ENCODE results near the gene TMEM164.

GRCh38 chrX:110004731-110005369, 1.9 kb downstream of the TMEM164 start:
- TF ChIP-seq EGR1 (IDR thresholded peaks at IDR 0.05; ENCODE audit: borderline replicate concordance in 1 of 2, low read depth in 2 of 2, low read length in 2 of 2): no peak
- TF ChIP-seq JUND (IDR thresholded peaks at IDR 0.05; ENCODE audit: low read depth, low read length): no peak
- TF ChIP-seq EZH2 (IDR thresholded peaks at IDR 0.05; ENCODE audit: borderline replicate concordance, control insufficient read depth, low read depth, low read length): no peak
- no peak for TF ChIP-seq CTCF (IDR thresholded peaks at IDR 0.05 in 2 of 3, conservative IDR thresholded peaks at IDR 0.05 in 1 of 3; ENCODE audit: control insufficient read depth in 2 of 3, extremely low read depth in 1 of 3, insufficient read depth in 1 of 3, low read depth in 3 of 3, low read length in 3 of 3)
- no peak for TF ChIP-seq POLR2A (IDR thresholded peaks at IDR 0.05; ENCODE audit: low read depth, low read length)
- no peak for TF ChIP-seq ATF3 (IDR thresholded peaks at IDR 0.05; ENCODE audit: borderline replicate concordance, extremely low read depth, low read depth, low read length)
- TF ChIP-seq HCFC1 (IDR thresholded peaks at IDR 0.05; ENCODE audit: low read length): no peak
- TF ChIP-seq IKZF1 (conservative IDR thresholded peaks at IDR 0.05): no peak
- TF ChIP-seq YY1 (IDR thresholded peaks at IDR 0.05; ENCODE audit: low read depth, low read length): no peak
- TF ChIP-seq NKRF (conservative IDR thresholded peaks at IDR 0.05): no peak
- TF ChIP-seq SREBF2 (IDR thresholded peaks at IDR 0.05; ENCODE audit: low read length): no peak
- no peak for TF ChIP-seq ZBED1 (IDR thresholded peaks at IDR 0.05; ENCODE audit: borderline replicate concordance)
- TF ChIP-seq SMC3 (IDR thresholded peaks at IDR 0.05; ENCODE audit: borderline replicate concordance, low read length): no peak
- TF ChIP-seq SRF (IDR thresholded peaks at IDR 0.05; ENCODE audit: low read depth in 2 of 2, low read length in 2 of 2): no peak

Measured in GM12878 (cell line).